GM12874 (cell line): Measurements from ENCODE around the gene TENM3.

Source experiments
- CTCF ChIP-seq: IDR thresholded peaks from 2 replicates; pipeline ENCODE4 v1.5.1; 2011; ENCODE audit warnings: low read depth, mild to moderate bottlenecking, control low read depth, low read length, moderate library complexity; ENCODE audit not compliant: insufficient read depth

The TENM3 gene

GRCh38 chr4:182758273-182758672 is 515.1 kb downstream of the TENM3 start:
- no peak for TF ChIP-seq CTCF

- no peak for TF ChIP-seq CTCF
Measured at GRCh38 chr4:182760551-182761043, 517.4 kb downstream of the TENM3 start.

- TF ChIP-seq CTCF, result no peak
Measured at GRCh38 chr4:182764137-182764536, 520.9 kb downstream of the TENM3 start.

- no peak for TF ChIP-seq CTCF
Measured at GRCh38 chr4:182764642-182765041, 521.4 kb downstream of the TENM3 start.

- TF ChIP-seq CTCF, result no peak
Measured at GRCh38 chr4:182765987-182766856, 523.0 kb downstream of the TENM3 start.

- no peak for TF ChIP-seq CTCF
Measured at GRCh38 chr4:182766857-182767250, 523.7 kb downstream of the TENM3 start.

GRCh38 chr4:182768838-182769237 is 525.6 kb downstream of the TENM3 start:
- no peak for TF ChIP-seq CTCF
